Glutamatergic neuron (in vitro differentiated cells): ENCODE measurements around the gene RIBC2. TPM values are rescaled to one million over a fixed set of nuclear protein-coding genes. Genes with fewer than 3 reads are reported as not detected.

ENCODE experiments used
- DNase-seq: peaks from one replicate; pipeline ENCODE4 v3.0.0; 2022
- H3K27ac Mint-ChIP-seq: one replicate; pipeline ENCODE4 v1.8.0; 2020; ENCODE audit warnings: mild to moderate bottlenecking, mixed read lengths, inconsistent platforms; ENCODE audit not compliant: unreplicated experiment
- H3K27me3 Mint-ChIP-seq: one replicate; pipeline ENCODE4 v1.8.0; 2020; ENCODE audit warnings: mild to moderate bottlenecking, moderate library complexity, mixed read lengths, inconsistent platforms; ENCODE audit not compliant: unreplicated experiment
- H3K36me3 Mint-ChIP-seq: one replicate; pipeline ENCODE4 v1.8.0; 2020; ENCODE audit warnings: mild to moderate bottlenecking, mixed read lengths, inconsistent platforms; ENCODE audit not compliant: unreplicated experiment
- H3K4me1 Mint-ChIP-seq: one replicate; pipeline ENCODE4 v1.8.0; 2020; ENCODE audit warnings: mild to moderate bottlenecking, low read depth, mixed read lengths, inconsistent platforms; ENCODE audit not compliant: unreplicated experiment
- H3K4me3 Mint-ChIP-seq: one replicate; pipeline ENCODE4 v1.8.0; 2020; ENCODE audit warnings: mild to moderate bottlenecking, mixed read lengths, inconsistent platforms; ENCODE audit not compliant: unreplicated experiment
- H3K9me3 Mint-ChIP-seq: one replicate; pipeline ENCODE4 v1.8.0; 2020; ENCODE audit warnings: mild to moderate bottlenecking, moderate library complexity, mixed read lengths, inconsistent platforms; ENCODE audit not compliant: unreplicated experiment
- total RNA-seq: library from RNA; stranded (reverse); fragmentation: NEBNext Ultra II Directional; extraction: Animal tissue kit (Norgen Biotek cat#: 25700); gene quantifications from one replicate; pipeline ENCODE4 v1.2.1, GENCODE V29; 2021; ENCODE audit not compliant: unreplicated experiment
- TF ChIP-seq, protein P1 (sequence below): fragments of 200-600 bp; sonication (generic); IDR thresholded peaks from one replicate; pipeline ENCODE4 v1.5.0; 2021; ENCODE audit not compliant: partially characterized antibody, unreplicated experiment

The RIBC2 gene
- total RNA-seq, 1 donor from 2014 or later, result 0.71 TPM

DNA sequence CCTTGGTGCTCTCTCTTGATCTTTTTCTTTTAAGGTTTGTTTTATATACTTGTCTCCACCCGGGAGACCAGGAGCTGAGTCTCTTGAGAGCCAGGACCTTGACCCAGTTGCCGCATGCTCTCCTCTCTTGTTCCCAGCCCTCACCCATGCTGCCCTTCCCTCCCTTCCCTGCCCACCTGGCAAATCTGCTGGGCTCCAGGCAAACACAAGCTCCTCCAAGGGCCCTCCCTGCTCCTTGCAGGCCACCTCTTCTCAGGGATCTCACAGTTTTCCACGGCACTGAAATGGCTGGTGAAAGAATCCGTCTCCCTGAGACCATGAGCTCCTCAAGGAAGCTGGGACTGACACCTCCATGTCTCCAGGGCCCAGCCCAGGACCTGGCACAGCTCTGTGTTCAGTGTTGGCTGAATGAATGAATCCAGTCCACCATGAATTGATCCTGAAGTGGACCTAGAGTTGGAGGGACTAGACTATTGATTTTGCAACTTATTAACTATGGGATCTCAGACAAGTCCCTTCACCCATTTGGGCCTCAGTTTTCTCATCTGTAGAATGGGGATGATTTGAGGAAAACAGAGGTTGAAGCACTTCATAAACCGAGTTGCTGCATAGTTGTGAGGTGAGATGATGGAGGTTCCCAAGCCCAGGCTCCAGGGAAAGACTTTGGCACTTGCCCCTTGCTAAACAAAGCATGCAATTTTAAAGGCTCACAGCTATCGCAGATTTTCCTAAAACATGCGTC, 64.0 kb downstream of the RIBC2 start:
- H3K36me3 Mint-ChIP-seq, result no peaks in the 10 kb centered on the region
- H3K27ac Mint-ChIP-seq, result no peak overlapping the region
- H3K4me3 Mint-ChIP-seq, result no peak overlapping the region

DNA sequence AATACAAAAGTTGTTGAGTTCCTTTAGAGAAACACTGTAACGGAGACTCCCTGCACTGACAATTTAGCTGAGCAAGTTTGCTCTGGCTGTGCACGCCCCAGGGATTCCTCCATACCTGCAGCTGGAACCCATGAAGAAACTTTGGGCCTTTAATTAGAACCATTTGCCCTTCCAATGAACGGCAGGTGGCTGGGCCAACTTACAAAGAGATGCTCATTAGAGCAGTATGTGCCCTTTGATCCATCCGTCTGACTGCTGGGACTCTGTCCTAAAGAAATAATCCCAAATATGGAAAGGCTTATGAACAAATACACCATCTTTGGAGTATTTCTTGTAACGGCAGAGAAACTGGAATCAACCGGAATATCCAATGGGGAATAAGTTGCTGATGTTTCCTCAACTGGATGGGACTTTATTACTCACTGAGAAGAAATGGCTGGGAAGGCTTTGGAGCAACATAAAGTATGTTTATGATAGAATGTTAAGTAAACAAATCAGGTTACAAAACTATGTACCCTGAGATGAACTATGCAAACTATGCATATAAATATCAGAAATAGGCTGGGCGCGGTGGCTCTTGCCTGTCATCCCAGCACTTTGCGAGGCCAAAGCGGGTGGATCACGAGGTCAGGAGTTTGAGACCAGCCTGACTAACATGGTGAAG, 64.7 kb downstream of the RIBC2 start:
- peaks cover 2% of the 10 kb centered on the region for H3K9me3 Mint-ChIP-seq
- DNase-seq, result no peak
- H3K36me3 Mint-ChIP-seq, result peaks cover 2% of the 10 kb centered on the region
- peaks cover 3% of the 10 kb centered on the region for H3K27me3 Mint-ChIP-seq
- no peak overlapping the region for H3K4me3 Mint-ChIP-seq
- no peaks in the 10 kb centered on the region for H3K4me1 Mint-ChIP-seq
- TF ChIP-seq, protein P1, sequence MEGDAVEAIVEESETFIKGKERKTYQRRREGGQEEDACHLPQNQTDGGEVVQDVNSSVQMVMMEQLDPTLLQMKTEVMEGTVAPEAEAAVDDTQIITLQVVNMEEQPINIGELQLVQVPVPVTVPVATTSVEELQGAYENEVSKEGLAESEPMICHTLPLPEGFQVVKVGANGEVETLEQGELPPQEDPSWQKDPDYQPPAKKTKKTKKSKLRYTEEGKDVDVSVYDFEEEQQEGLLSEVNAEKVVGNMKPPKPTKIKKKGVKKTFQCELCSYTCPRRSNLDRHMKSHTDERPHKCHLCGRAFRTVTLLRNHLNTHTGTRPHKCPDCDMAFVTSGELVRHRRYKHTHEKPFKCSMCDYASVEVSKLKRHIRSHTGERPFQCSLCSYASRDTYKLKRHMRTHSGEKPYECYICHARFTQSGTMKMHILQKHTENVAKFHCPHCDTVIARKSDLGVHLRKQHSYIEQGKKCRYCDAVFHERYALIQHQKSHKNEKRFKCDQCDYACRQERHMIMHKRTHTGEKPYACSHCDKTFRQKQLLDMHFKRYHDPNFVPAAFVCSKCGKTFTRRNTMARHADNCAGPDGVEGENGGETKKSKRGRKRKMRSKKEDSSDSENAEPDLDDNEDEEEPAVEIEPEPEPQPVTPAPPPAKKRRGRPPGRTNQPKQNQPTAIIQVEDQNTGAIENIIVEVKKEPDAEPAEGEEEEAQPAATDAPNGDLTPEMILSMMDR, result no peak
- no peak overlapping the region for H3K27ac Mint-ChIP-seq

More for the DNA sequence above, 64.0 kb downstream of the RIBC2 start:
- Mint-ChIP-seq H3K4me1 (no peaks in the 10 kb centered on the region), H3K27me3 (peaks cover 3% of the 10 kb centered on the region), H3K9me3 (no peaks in the 10 kb centered on the region)
- TF ChIP-seq, protein P1, result no peak
- DNase-seq, result no peak

GRCh38 chr22:45480717-45481116, 67.2 kb downstream of the RIBC2 start:
- TF ChIP-seq, protein P1, result no peak
- Mint-ChIP-seq H3K27me3 (peaks cover 4% of the 10 kb centered on the region), H3K9me3 (peaks cover 4% of the 10 kb centered on the region), H3K27ac (no peak overlapping the region), H3K4me1 (no peaks in the 10 kb centered on the region), H3K36me3 (peaks cover 13% of the 10 kb centered on the region), H3K4me3 (no peak overlapping the region)
- no peak for DNase-seq

GRCh38 chr22:45481661-45482060, 68.2 kb downstream of the RIBC2 start:
- peaks cover 4% of the 10 kb centered on the region for H3K27me3 Mint-ChIP-seq
- H3K4me3 Mint-ChIP-seq, result no peak overlapping the region
- no peak overlapping the region for H3K27ac Mint-ChIP-seq
- H3K9me3 Mint-ChIP-seq, result peaks cover 5% of the 10 kb centered on the region
- TF ChIP-seq, protein P1, result no peak
- DNase-seq, result peak; percentile 1
- no peaks in the 10 kb centered on the region for H3K4me1 Mint-ChIP-seq
- peaks cover 13% of the 10 kb centered on the region for H3K36me3 Mint-ChIP-seq

Other genes with a start within 250 kb of the RIBC2 start
- 79.0 TPM for gene NUP50, start 249.8 kb upstream of the RIBC2 start, total RNA-seq
- gene KIAA0930, start 172.8 kb upstream of the RIBC2 start, total RNA-seq, result 170 TPM
- not detected for gene UPK3A, start 128.7 kb upstream of the RIBC2 start, total RNA-seq
- gene FAM118A, start 103.8 kb upstream of the RIBC2 start, total RNA-seq, result 28.0 TPM
- gene SMC1B, start 94 bp upstream of the RIBC2 start, total RNA-seq, result not detected
- gene FBLN1, start 89.2 kb downstream of the RIBC2 start, total RNA-seq, result 184 TPM